Calu3 (cell line): ENCODE data around the gene SELENOM. TPM values are rescaled to one million over a fixed set of nuclear protein-coding genes. Genes with fewer than 3 reads are reported as not detected.

ENCODE experiments used
- BruUV-seq: library from RNA; stranded (reverse); fragments of 400-500 nt; replicated peaks from 2 replicates; lab custom pipeline; 2021; lab: Mats Ljungman, UMichigan
- CTCF ChIA-PET: fragments of 300-600 bp; sonication (Branson Sonifier 250); formaldehyde crosslinking; loops from one replicate; lab custom pipeline; 2022; ENCODE audit warnings: antibody characterized with exemption; lab: Charles Lee
- DNase-seq: peaks from one replicate; pipeline ENCODE4 v3.0.0; 2022
- H3K27ac Mint-ChIP-seq: one replicate; pipeline ENCODE4 v1.8.0; 2022; ENCODE audit warnings: mixed read lengths; ENCODE audit not compliant: unreplicated experiment
- H3K27me3 Mint-ChIP-seq: one replicate; pipeline ENCODE4 v1.8.0; 2022; ENCODE audit warnings: mixed read lengths; ENCODE audit not compliant: unreplicated experiment
- H3K36me3 Mint-ChIP-seq: one replicate; pipeline ENCODE4 v1.8.0; 2022; ENCODE audit warnings: mild to moderate bottlenecking, moderate library complexity, mixed read lengths; ENCODE audit not compliant: insufficient read depth, unreplicated experiment
- H3K4me1 Mint-ChIP-seq: one replicate; pipeline ENCODE4 v1.8.0; 2022; ENCODE audit warnings: mild to moderate bottlenecking, low read depth, mixed read lengths; ENCODE audit not compliant: unreplicated experiment
- H3K4me3 Mint-ChIP-seq: one replicate; pipeline ENCODE4 v1.8.0; 2022; ENCODE audit warnings: mild to moderate bottlenecking, low read depth, moderate library complexity, mixed read lengths; ENCODE audit not compliant: unreplicated experiment
- H3K9me3 Mint-ChIP-seq: one replicate; pipeline ENCODE4 v1.8.0; 2022; ENCODE audit warnings: low read depth, mixed read lengths; ENCODE audit not compliant: unreplicated experiment
- CTCF ChIP-seq: fragments of 200-600 bp; IDR thresholded peaks from one replicate; pipeline ENCODE4 v1.8.0; 2022; ENCODE audit warnings: antibody characterized with exemption; ENCODE audit not compliant: unreplicated experiment
- intact Hi-C: fragments of 100-400 bp; cut with micrococcal nuclease; formaldehyde crosslinking; loops from one replicate; pipeline ENCODE4 v1.10.0; 2022; ENCODE audit not compliant: unreplicated experiment
- total RNA-seq: library from RNA; stranded (reverse); gene quantifications from 2 replicates; pipeline ENCODE4 v1.2.3, GENCODE V29; 2022

SELENOM gene
- total RNA-seq, 1 experiment from 2014 or later: not detected

DNA sequence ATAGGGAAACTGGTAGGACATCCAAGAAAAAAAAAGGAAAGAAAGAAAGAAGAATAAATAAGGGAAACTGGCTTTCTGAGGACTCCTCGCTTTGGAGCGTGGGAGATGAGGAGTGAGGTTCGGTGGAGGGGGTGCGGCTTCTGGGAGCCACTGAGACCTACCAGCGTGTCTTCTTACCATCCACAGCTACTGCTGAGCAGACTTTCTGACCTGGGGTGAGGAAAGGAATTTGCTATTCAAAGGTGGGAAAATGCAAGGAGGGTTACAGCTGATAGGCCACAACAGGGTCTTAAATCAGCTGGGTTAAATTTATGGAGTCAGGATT lies 488 bp upstream of the SELENOM start:
- Mint-ChIP-seq H3K9me3 (no peaks in the 10 kb centered on the region), H3K27ac (peak overlapping the region; percentile 22), H3K27me3 (no peaks in the 10 kb centered on the region), H3K4me3 (peak overlapping the region; percentile 66), H3K4me1 (no peaks in the 10 kb centered on the region), H3K36me3 (peaks cover 18% of the 10 kb centered on the region)
- no peak for DNase-seq
- BruUV-seq: no TSS peak
- intact Hi-C loops: loop anchor here (1.0 kb wide), 1 partner anchor 41 kb away; no protein-coding TSS in a partner anchor
- CTCF ChIA-PET: interaction anchor here (0.7 to 2.7 kb wide), 13 partner anchors 12 to 206 kb away, joined by 3 to 12 read pairs (median 4); partner anchors contain the start of genes INPP5J and SMTN
- TF ChIP-seq CTCF: no peak

- Mint-ChIP-seq H3K4me1 (no peaks in the 10 kb centered on the region), H3K36me3 (peaks cover 21% of the 10 kb centered on the region), H3K9me3 (no peaks in the 10 kb centered on the region), H3K27me3 (no peaks in the 10 kb centered on the region), H3K27ac (peak overlapping the region; percentile 71), H3K4me3 (peak overlapping the region; percentile 66)
- no peak for DNase-seq
- no TSS peak for BruUV-seq
- CTCF ChIA-PET: interaction anchor here (1.2 to 1.8 kb wide), 2 partner anchors 45 to 184 kb away, joined by 4 read pairs; no protein-coding TSS in a partner anchor
- intact Hi-C loops: loop anchor here (1.0 kb wide), 1 partner anchor 43 kb away; no protein-coding TSS in a partner anchor
- no peak for TF ChIP-seq CTCF
Measured at GRCh38 chr22:31106731-31107177, 614 bp downstream of the SELENOM start.

- H3K9me3 Mint-ChIP-seq: no peaks in the 10 kb centered on the region
- H3K4me1 Mint-ChIP-seq: peaks cover 5% of the 10 kb centered on the region
- H3K36me3 Mint-ChIP-seq: peaks cover 28% of the 10 kb centered on the region
- CTCF ChIA-PET: no interaction called here
- DNase-seq: no peak
- TSS peak; percentile 26 for BruUV-seq
- TF ChIP-seq CTCF: no peak
- intact Hi-C loops: no loop called here
- H3K4me3 Mint-ChIP-seq: no peak overlapping the region
- no peaks in the 10 kb centered on the region for H3K27me3 Mint-ChIP-seq
- H3K27ac Mint-ChIP-seq: no peak overlapping the region
Measured at GRCh38 chr22:31106001-31106571, 1.3 kb downstream of the SELENOM start.

DNA sequence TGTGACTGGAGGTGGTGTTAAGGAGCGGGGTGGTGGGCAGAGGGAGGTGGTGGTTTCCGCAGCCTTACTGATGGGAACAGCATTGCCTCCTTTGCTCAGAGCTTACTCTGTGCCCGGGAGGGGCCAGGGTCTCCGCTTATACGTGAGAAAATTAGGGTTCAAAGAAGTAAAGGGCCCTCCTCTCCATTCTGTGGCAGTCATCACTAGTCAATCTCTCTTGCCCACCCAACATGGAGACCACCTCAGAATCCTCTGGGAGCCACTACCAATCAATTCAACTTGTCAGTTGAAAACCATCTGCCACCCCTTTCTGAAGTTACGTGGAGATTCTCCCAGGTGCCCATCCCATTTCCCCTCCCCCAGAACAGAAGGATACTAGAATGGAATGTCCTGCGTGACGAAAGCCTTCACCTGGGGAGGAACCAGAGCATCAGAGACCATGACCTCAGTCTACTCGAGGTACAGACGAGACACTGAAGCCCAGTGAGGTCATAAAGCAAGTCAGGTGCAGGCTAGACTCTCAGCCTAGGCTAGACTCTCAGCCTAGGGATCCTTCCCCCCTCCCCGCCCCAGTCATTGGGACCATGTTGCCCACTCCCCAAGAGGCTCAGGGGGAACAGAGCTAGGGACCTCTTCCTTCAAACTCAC lies 2.0 kb downstream of the SELENOM start:
- peaks cover 30% of the 10 kb centered on the region for H3K36me3 Mint-ChIP-seq
- H3K27ac Mint-ChIP-seq: no peak overlapping the region
- no TSS peak for BruUV-seq
- H3K4me1 Mint-ChIP-seq: peaks cover 8% of the 10 kb centered on the region
- no peaks in the 10 kb centered on the region for H3K9me3 Mint-ChIP-seq
- no peaks in the 10 kb centered on the region for H3K27me3 Mint-ChIP-seq
- CTCF ChIA-PET: no interaction called here
- DNase-seq: no peak
- no peak for TF ChIP-seq CTCF
- intact Hi-C loops: no loop called here
- H3K4me3 Mint-ChIP-seq: no peak overlapping the region
